ENCODE measurements around the gene RASSF6.

Gene RASSF6

DNA sequence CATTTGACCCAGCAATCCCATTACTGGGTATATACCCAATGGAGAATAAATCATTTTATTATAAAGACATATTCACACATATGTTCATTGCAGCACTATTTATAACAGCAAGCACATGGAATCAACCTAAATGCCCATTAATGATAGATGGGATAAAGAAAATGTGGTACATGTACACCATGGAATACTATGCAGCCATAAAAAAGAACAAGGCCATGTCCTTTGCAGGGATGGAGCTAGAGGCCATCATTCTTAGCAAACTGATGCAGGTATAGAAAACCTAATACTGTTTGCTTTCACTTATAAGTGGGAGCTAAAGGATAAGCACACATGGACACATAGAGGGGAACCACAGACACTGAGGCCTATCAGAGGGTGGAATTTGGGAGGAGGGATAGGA is 22.6 kb downstream of the RASSF6 start:
- TF ChIP-seq SIN3A (IDR thresholded peaks at IDR 0.05; ENCODE audit: borderline replicate concordance, insufficient read depth, low read length) = no peak
- TF ChIP-seq, protein P1, sequence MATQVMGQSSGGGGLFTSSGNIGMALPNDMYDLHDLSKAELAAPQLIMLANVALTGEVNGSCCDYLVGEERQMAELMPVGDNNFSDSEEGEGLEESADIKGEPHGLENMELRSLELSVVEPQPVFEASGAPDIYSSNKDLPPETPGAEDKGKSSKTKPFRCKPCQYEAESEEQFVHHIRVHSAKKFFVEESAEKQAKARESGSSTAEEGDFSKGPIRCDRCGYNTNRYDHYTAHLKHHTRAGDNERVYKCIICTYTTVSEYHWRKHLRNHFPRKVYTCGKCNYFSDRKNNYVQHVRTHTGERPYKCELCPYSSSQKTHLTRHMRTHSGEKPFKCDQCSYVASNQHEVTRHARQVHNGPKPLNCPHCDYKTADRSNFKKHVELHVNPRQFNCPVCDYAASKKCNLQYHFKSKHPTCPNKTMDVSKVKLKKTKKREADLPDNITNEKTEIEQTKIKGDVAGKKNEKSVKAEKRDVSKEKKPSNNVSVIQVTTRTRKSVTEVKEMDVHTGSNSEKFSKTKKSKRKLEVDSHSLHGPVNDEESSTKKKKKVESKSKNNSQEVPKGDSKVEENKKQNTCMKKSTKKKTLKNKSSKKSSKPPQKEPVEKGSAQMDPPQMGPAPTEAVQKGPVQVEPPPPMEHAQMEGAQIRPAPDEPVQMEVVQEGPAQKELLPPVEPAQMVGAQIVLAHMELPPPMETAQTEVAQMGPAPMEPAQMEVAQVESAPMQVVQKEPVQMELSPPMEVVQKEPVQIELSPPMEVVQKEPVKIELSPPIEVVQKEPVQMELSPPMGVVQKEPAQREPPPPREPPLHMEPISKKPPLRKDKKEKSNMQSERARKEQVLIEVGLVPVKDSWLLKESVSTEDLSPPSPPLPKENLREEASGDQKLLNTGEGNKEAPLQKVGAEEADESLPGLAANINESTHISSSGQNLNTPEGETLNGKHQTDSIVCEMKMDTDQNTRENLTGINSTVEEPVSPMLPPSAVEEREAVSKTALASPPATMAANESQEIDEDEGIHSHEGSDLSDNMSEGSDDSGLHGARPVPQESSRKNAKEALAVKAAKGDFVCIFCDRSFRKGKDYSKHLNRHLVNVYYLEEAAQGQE (IDR thresholded peaks at IDR 0.05; ENCODE audit: insufficient read depth in 1 of 2, low read depth in 2 of 2, low read length in 2 of 2) = no peak
- no peak for TF ChIP-seq POLR2AphosphoS5 (IDR thresholded peaks at IDR 0.05; ENCODE audit: low read depth, low read length)
- TF ChIP-seq FOXP2 (optimal IDR thresholded peaks at IDR 0.05; ENCODE audit: borderline replicate concordance, extremely low read depth, extremely low read length, insufficient read depth) = no peak
- TF ChIP-seq TAF1 (IDR thresholded peaks at IDR 0.05; ENCODE audit: borderline replicate concordance, insufficient read depth, low read length) = no peak

DNA sequence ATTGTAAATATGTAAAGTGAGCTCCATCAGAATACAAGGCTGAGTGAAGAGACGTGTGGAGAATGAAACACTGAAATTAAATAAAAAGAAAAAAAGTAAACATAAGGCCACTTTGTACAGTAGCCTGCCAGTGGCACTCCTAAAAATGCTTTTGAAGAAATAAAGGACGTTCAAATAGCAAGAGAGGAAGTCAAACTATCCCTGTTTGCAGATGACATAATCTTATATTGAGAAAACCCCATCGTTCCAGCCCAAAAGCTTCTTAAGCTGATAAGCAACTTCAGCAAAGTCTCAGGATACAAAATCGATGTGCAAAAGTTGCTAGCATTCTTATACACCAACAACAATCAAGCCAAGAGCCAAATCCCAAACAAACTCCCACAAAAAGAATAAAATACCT is 24.2 kb downstream of the RASSF6 start:
- TF ChIP-seq FOXP2 (optimal IDR thresholded peaks at IDR 0.05; ENCODE audit: borderline replicate concordance, extremely low read depth, extremely low read length, insufficient read depth) = no peak
- no peak for TF ChIP-seq SIN3A (IDR thresholded peaks at IDR 0.05; ENCODE audit: borderline replicate concordance, insufficient read depth, low read length)
- TF ChIP-seq POLR2AphosphoS5 (IDR thresholded peaks at IDR 0.05; ENCODE audit: low read depth, low read length) = no peak
- TF ChIP-seq, protein P1 (IDR thresholded peaks at IDR 0.05; ENCODE audit: insufficient read depth in 1 of 2, low read depth in 2 of 2, low read length in 2 of 2) = no peak

DNA sequence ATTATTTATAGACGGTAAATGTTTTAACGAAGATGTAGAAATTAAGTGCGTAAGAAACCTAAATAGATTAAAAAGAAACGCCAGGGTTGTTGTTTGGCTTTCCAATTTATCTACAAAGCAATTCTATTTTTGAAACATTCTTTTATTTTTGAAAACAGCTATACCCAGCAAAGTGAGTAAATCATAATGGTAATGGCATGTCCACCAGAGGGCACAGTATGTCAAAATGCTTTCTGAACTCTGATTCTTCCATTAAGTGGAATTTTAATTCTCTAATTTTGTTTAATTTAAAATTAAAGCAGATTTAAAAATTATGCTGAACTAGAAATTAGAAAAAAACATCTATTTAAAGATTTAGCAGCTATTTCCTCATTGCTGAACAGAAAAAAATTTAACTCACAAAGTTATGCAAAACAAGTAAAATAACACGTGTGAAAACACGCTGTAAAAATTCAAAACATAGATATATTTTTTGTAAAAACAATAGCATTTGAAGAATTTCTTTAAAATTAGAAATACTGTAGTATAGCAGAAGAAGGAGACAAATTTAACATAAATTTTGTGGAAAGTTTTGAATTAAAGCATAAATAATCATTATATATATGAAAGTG is 26.5 kb downstream of the RASSF6 start:
- TF ChIP-seq POLR2AphosphoS5 (IDR thresholded peaks at IDR 0.05; ENCODE audit: low read depth, low read length) (no peak), FOXP2 (optimal IDR thresholded peaks at IDR 0.05; ENCODE audit: borderline replicate concordance, extremely low read depth, extremely low read length, insufficient read depth) (no peak), TAF1 (IDR thresholded peaks at IDR 0.05; ENCODE audit: borderline replicate concordance, insufficient read depth, low read length) (no peak), SIN3A (IDR thresholded peaks at IDR 0.05; ENCODE audit: borderline replicate concordance, insufficient read depth, low read length) (no peak)
- TF ChIP-seq, protein P1 (IDR thresholded peaks at IDR 0.05; ENCODE audit: insufficient read depth in 1 of 2, low read depth in 2 of 2, low read length in 2 of 2) = no peak

DNA sequence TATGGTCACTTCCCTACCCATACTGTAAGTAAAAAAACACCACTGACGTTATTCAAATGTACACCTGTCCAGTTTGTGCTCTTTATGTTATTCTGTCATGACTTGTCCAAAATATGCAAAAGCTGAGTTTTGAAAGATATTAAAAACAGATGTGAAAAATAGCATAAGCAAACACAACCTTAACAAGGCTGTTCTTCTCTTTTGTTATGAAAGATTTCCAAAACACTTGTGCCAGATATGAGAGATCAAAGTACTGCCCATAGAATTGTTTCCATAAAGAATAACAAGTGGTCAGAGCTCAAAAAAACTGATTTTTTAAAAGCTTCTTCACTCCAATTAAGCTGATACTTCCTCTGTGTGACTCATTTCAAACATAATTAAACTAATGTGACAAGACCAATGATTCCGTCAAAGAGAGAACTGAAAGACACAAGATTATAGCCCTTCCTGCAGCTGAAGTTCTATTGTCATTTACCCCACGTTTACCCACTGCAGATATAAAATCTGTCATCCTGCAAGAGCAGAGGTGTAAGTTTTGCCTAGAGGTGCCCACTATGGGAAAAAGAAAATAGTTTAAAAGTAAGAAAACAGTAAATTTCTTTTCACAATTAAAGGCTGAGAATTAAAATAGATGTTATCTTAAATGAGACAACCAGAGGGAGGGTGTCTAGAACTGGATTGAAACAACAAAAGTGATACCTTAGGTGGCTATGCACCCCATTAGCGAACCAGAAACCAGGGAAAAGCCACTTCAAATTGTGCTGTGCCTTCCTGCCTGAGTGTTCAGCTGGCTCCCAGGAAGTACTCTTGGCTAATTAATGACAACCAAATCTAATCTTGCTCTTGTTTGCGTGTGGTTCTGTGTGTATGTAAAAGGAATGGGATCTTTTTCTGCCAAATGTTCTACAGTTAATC is 30.1 kb downstream of the RASSF6 start:
- no peak for TF ChIP-seq POLR2AphosphoS5 (IDR thresholded peaks at IDR 0.05; ENCODE audit: low read depth, low read length)

DNA sequence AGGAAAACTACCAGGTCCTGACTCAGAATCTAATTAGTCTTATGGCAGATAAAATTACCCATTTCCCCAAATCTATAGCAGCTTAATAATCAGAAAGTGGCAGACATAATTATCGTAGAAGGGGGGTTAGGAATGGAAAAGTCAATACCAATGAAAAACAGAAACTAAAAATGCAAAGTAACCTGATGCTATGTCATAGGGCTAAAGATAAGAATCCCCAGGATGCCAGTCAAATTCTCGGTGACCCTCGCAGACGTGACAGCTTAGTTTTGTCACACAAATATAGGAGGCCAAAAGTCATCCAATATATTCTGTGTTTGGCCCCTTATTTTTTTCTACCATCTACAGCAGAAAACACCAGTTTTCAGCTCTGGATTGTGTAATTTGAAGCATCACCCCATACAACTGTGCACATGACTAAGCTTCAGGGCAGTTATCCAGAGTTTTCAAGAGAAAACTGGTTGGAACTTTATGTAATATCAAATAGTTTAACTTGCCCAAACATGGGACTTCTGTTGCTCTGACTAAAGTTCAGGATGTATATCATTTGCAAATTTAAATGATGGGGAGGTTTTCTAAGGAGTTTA is 30.9 kb downstream of the RASSF6 start:
- TF ChIP-seq SIN3A (IDR thresholded peaks at IDR 0.05; ENCODE audit: borderline replicate concordance, insufficient read depth, low read length) = no peak
- TF ChIP-seq, protein P1 (IDR thresholded peaks at IDR 0.05; ENCODE audit: insufficient read depth in 1 of 2, low read depth in 2 of 2, low read length in 2 of 2) = no peak
- TF ChIP-seq TAF1 (IDR thresholded peaks at IDR 0.05; ENCODE audit: borderline replicate concordance, insufficient read depth, low read length) = no peak
- TF ChIP-seq FOXP2 (optimal IDR thresholded peaks at IDR 0.05; ENCODE audit: borderline replicate concordance, extremely low read depth, extremely low read length, insufficient read depth) = no peak
- no peak for TF ChIP-seq POLR2AphosphoS5 (IDR thresholded peaks at IDR 0.05; ENCODE audit: low read depth, low read length)
